ENCODE data around the gene CD44.

Gene CD44

DNA sequence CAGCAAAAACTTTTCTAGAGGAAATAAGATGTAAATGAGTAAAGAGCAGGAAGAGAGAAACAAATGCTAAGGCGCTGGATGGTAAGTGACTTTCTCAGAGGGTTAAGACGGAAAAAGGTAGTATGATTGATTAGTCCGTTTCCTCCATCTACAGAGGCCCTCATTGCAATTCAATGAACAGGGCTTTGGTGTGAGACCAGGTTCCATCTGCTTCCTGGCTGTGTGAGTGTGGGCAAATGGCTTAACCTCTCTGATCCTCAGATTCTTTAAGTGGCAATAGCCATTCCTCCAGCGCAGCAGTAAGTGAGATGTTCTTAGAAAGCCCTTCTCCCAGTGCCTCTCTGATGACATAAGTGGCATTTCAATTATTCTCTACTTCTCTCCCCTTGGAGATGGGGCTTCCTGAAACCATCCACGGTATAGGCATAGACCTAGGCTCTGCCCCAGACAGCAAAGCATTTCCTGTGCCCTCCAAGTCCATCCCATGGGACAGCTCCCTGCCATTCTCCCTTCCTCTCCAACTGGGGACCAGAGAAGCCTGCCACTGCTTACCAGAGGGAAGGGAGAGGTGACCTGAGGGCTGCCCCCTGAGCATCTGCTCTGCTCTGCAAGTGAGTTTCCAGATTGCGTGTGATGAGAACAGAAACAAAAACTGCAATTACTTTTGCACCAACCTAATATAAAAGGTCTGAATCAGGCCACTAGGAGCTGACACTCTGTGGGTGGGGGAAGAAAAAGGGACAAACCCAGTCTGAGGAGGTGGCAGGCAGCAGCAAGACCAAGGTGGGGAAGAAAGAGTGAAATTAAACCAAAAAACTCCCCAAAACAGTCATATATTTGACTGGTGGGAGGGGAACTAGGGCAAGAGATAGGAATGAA lies 12.7 kb upstream of the CD44 start:
- Histone ChIP-seq H3K27ac (ENCODE audit: low read depth, low read length) (no peak overlapping the region), H4K20me1 (ENCODE audit: low read depth, low read length) (no peaks in the 10 kb centered on the region), H3K9me3 (ENCODE audit: insufficient read depth, low read length) (no peaks in the 10 kb centered on the region), H3K9ac (ENCODE audit: low read length) (no peak overlapping the region), H3K79me2 (ENCODE audit: insufficient read depth, low read length) (no peaks in the 10 kb centered on the region), H3K9me2 (replicated peaks; ENCODE audit: insufficient read depth, low read length) (no peaks in the 10 kb centered on the region), H3K36me3 (ENCODE audit: low read length) (no peaks in the 10 kb centered on the region), H3K4me2 (ENCODE audit: low read depth, low read length, poor library complexity, severe bottlenecking) (no peak overlapping the region), H2AFZ (ENCODE audit: low read depth, low read length, severe bottlenecking) (no peak overlapping the region), H3K27me3 (ENCODE audit: low read length) (no peaks in the 10 kb centered on the region), H3K4me3 (ENCODE audit: insufficient read depth, low read length, poor library complexity, severe bottlenecking) (no peak overlapping the region), H3F3A (ENCODE audit: insufficient read depth) (no peaks in the 10 kb centered on the region)
- TF ChIP-seq EZH2phosphoT487 (conservative IDR thresholded peaks at IDR 0.05; ENCODE audit: low read length), result no peak
- no peak for TF ChIP-seq CTCF (IDR thresholded peaks at IDR 0.05; ENCODE audit: insufficient read depth, low read length, poor library complexity, severe bottlenecking)

DNA sequence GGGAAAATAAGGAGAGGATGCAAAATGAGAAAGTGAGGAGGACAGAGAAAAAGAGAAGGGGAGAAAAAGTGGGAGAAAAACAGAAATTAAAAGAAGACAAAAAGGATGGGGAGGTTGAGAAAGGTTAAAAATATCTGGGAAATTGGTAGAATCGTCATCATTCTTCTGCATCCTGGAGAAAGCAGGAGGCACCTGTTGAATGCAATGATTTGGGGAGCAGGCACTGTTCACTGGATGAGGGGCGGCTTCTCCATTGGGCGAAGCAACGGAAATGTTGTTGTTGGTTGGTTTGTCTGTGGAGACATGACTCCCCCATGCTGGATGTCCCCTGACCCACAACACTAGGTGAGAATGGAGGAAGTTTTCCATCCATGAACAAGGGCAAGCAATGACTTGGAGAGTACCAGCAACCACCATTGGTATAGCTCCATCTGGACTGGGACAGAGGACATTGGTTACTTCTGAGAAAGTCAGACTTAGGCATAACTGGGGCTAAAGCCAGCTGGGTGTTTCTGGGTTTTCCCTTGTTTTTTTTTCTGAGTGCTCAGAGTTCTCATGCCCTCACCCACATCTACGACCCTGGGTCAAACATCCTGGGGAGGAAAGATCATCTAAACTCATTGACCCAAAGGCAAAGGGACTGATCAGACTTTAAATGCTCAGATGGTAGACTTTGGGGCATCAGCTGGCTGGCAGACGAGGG lies 11.9 kb upstream of the CD44 start:
- no peak overlapping the region for H3K4me3 ChIP-seq (ENCODE audit: insufficient read depth, low read length, poor library complexity, severe bottlenecking)
- H3K27ac ChIP-seq (ENCODE audit: low read depth, low read length), result no peak overlapping the region
- H3K36me3 ChIP-seq (ENCODE audit: low read length), result no peaks in the 10 kb centered on the region
- no peaks in the 10 kb centered on the region for H3K79me2 ChIP-seq (ENCODE audit: insufficient read depth, low read length)
- H3K9me3 ChIP-seq (ENCODE audit: insufficient read depth, low read length), result no peaks in the 10 kb centered on the region
- no peak overlapping the region for H2AFZ ChIP-seq (ENCODE audit: low read depth, low read length, severe bottlenecking)
- H3K9ac ChIP-seq (ENCODE audit: low read length), result no peak overlapping the region
- no peaks in the 10 kb centered on the region for H3K9me2 ChIP-seq (replicated peaks; ENCODE audit: insufficient read depth, low read length)
- no peak overlapping the region for H3K4me2 ChIP-seq (ENCODE audit: low read depth, low read length, poor library complexity, severe bottlenecking)
- TF ChIP-seq EZH2phosphoT487 (conservative IDR thresholded peaks at IDR 0.05; ENCODE audit: low read length) (no peak), CTCF (IDR thresholded peaks at IDR 0.05; ENCODE audit: insufficient read depth, low read length, poor library complexity, severe bottlenecking) (no peak)
- no peaks in the 10 kb centered on the region for H3K27me3 ChIP-seq (ENCODE audit: low read length)
- H3F3A ChIP-seq (ENCODE audit: insufficient read depth), result no peaks in the 10 kb centered on the region
- no peaks in the 10 kb centered on the region for H4K20me1 ChIP-seq (ENCODE audit: low read depth, low read length)

GRCh38 chr11:35127619-35128018 lies 11.4 kb upstream of the CD44 start:
- Histone ChIP-seq H3K4me3 (ENCODE audit: insufficient read depth, low read length, poor library complexity, severe bottlenecking) (no peak overlapping the region), H2AFZ (ENCODE audit: low read depth, low read length, severe bottlenecking) (no peak overlapping the region), H3K27me3 (ENCODE audit: low read length) (no peaks in the 10 kb centered on the region), H3F3A (ENCODE audit: insufficient read depth) (no peaks in the 10 kb centered on the region), H3K27ac (ENCODE audit: low read depth, low read length) (no peak overlapping the region), H3K9me3 (ENCODE audit: insufficient read depth, low read length) (no peaks in the 10 kb centered on the region), H4K20me1 (ENCODE audit: low read depth, low read length) (no peaks in the 10 kb centered on the region), H3K9ac (ENCODE audit: low read length) (no peak overlapping the region), H3K36me3 (ENCODE audit: low read length) (no peaks in the 10 kb centered on the region), H3K4me2 (ENCODE audit: low read depth, low read length, poor library complexity, severe bottlenecking) (no peak overlapping the region), H3K9me2 (replicated peaks; ENCODE audit: insufficient read depth, low read length) (no peaks in the 10 kb centered on the region), H3K79me2 (ENCODE audit: insufficient read depth, low read length) (no peaks in the 10 kb centered on the region)
- TF ChIP-seq CTCF (IDR thresholded peaks at IDR 0.05; ENCODE audit: insufficient read depth, low read length, poor library complexity, severe bottlenecking), result no peak
- TF ChIP-seq EZH2phosphoT487 (conservative IDR thresholded peaks at IDR 0.05; ENCODE audit: low read length), result no peak

All from SU-DHL-6 (cell line).